SJSA1 (cell line): Measurements from ENCODE around the gene MBNL1. TPM values are rescaled to one million over a fixed set of nuclear protein-coding genes. Genes with fewer than 3 reads are reported as not detected.
"Not testable (repeated sequence)": the region's sequence is repeated elsewhere in the genome, so short reads cannot be mapped to it uniquely, and the experiment has no call there.

ENCODE experiments used
- DNase-seq, 2 experiments: peaks; one replicate each; pipeline ENCODE4 v3.0.0-alpha.2; 2015 to 2020; ENCODE audit warnings: low spot score in 2 of 2, low read depth in 1 of 2
- H3K27ac ChIP-seq: fragments of 250-450 bp; sonication (Bioruptor Pico); 2 replicates; pipeline ENCODE4 v1.5.1; 2020; ENCODE audit warnings: mild to moderate bottlenecking, moderate library complexity
- H3K27me3 ChIP-seq: fragments of 250-450 bp; sonication (Bioruptor Pico); replicated peaks from 2 replicates; pipeline ENCODE4 v1.5.1; 2020; ENCODE audit warnings: mild to moderate bottlenecking, moderate library complexity
- H3K36me3 ChIP-seq: fragments of 250-450 bp; sonication (Bioruptor Pico); 2 replicates; pipeline ENCODE4 v1.5.1; 2020; ENCODE audit warnings: mild to moderate bottlenecking
- H3K4me1 ChIP-seq: fragments of 250-450 bp; sonication (Bioruptor Pico); replicated peaks from 2 replicates; pipeline ENCODE4 v1.6.1; 2021; ENCODE audit warnings: mild to moderate bottlenecking
- H3K4me3 ChIP-seq: fragments of 250-450 bp; sonication (Bioruptor Pico); 2 replicates; pipeline ENCODE4 v1.5.1; 2020; ENCODE audit warnings: mild to moderate bottlenecking
- H3K9me3 ChIP-seq: fragments of 250-450 bp; sonication (Bioruptor Pico); replicated peaks from 2 replicates; pipeline ENCODE4 v1.5.1; 2020; ENCODE audit warnings: mild to moderate bottlenecking
- total RNA-seq: library from RNA; depleted of rRNA; stranded (reverse); fragments of >200 nt; shearing (Covaris generic); gene quantifications from 2 replicates; pipeline ENCODE4 v1.2.3, GENCODE V29; 2014

MBNL1 gene
- total RNA-seq, 1 experiment from 2014 or later = 317 TPM

- not testable (repeated sequence) for H3K36me3 ChIP-seq, H3K27ac ChIP-seq, H3K4me3 ChIP-seq, DNase-seq, H3K27me3 ChIP-seq, H3K9me3 ChIP-seq, H3K4me1 ChIP-seq
Measured at GRCh38 chr3:152367192-152367591, 98.5 kb downstream of the MBNL1 start.

- H3K4me1 ChIP-seq, H3K9me3 ChIP-seq, H3K27ac ChIP-seq: not testable (repeated sequence)
Measured at GRCh38 chr3:152372633-152373032, 103.9 kb downstream of the MBNL1 start.

GRCh38 chr3:152373379-152373778 lies 104.7 kb downstream of the MBNL1 start:
- H3K4me3 ChIP-seq = no peak overlapping the region
- no peak overlapping the region for H3K27ac ChIP-seq
- peaks cover 22% of the 10 kb centered on the region for H3K36me3 ChIP-seq
- H3K4me1 ChIP-seq = peaks cover 9% of the 10 kb centered on the region
- H3K27me3 ChIP-seq = no peaks in the 10 kb centered on the region
- no peak for DNase-seq
- no peaks in the 10 kb centered on the region for H3K9me3 ChIP-seq

More at GRCh38 chr3:152372633-152373032, 103.9 kb downstream of the MBNL1 start:
- H3K4me3 ChIP-seq, DNase-seq, H3K27me3 ChIP-seq: not testable (repeated sequence)
- H3K36me3 ChIP-seq = peaks cover 17% of the 10 kb centered on the region

GRCh38 chr3:152374262-152374990 lies 105.7 kb downstream of the MBNL1 start:
- peaks cover 22% of the 10 kb centered on the region for H3K36me3 ChIP-seq
- no peaks in the 10 kb centered on the region for H3K27me3 ChIP-seq
- H3K27ac ChIP-seq = no peak overlapping the region
- H3K9me3 ChIP-seq = no peaks in the 10 kb centered on the region
- peaks cover 9% of the 10 kb centered on the region for H3K4me1 ChIP-seq
- no peak overlapping the region for H3K4me3 ChIP-seq
- no peak for DNase-seq

GRCh38 chr3:152375546-152375945 lies 106.8 kb downstream of the MBNL1 start:
- Histone ChIP-seq H3K4me1 (peaks cover 9% of the 10 kb centered on the region), H3K27me3 (no peaks in the 10 kb centered on the region), H3K27ac (no peak overlapping the region), H3K4me3 (no peak overlapping the region), H3K36me3 (peaks cover 22% of the 10 kb centered on the region), H3K9me3 (no peaks in the 10 kb centered on the region)
- DNase-seq = no peak

- Histone ChIP-seq H3K4me3 (no peak overlapping the region), H3K27ac (no peak overlapping the region), H3K27me3 (no peaks in the 10 kb centered on the region), H3K4me1 (peaks cover 13% of the 10 kb centered on the region), H3K9me3 (no peaks in the 10 kb centered on the region), H3K36me3 (peaks cover 20% of the 10 kb centered on the region)
- no peak for DNase-seq
Measured at GRCh38 chr3:152376351-152377183, 107.8 kb downstream of the MBNL1 start.

- Histone ChIP-seq H3K27ac (no peak overlapping the region), H3K4me3 (no peak overlapping the region), H3K9me3 (no peaks in the 10 kb centered on the region), H3K4me1 (peaks cover 18% of the 10 kb centered on the region), H3K36me3 (peaks cover 17% of the 10 kb centered on the region), H3K27me3 (no peaks in the 10 kb centered on the region)
- DNase-seq = no peak
Measured at GRCh38 chr3:152377184-152377570, 108.4 kb downstream of the MBNL1 start.

- H3K4me1 ChIP-seq = peaks cover 33% of the 10 kb centered on the region
- DNase-seq = no peak
- no peaks in the 10 kb centered on the region for H3K9me3 ChIP-seq
- H3K27me3 ChIP-seq = no peaks in the 10 kb centered on the region
- no peak overlapping the region for H3K4me3 ChIP-seq
- H3K36me3 ChIP-seq = peaks cover 12% of the 10 kb centered on the region
- H3K27ac ChIP-seq = no peak overlapping the region
Measured at GRCh38 chr3:152379415-152380042, 110.8 kb downstream of the MBNL1 start.

GRCh38 chr3:152380043-152380442 lies 111.3 kb downstream of the MBNL1 start:
- Histone ChIP-seq H3K4me1 (peaks cover 37% of the 10 kb centered on the region), H3K27ac (no peak overlapping the region), H3K4me3 (no peak overlapping the region), H3K36me3 (peaks cover 12% of the 10 kb centered on the region), H3K27me3 (no peaks in the 10 kb centered on the region), H3K9me3 (no peaks in the 10 kb centered on the region)
- no peak for DNase-seq

GRCh38 chr3:152381881-152382295 lies 113.2 kb downstream of the MBNL1 start:
- H3K4me1 ChIP-seq = peaks cover 42% of the 10 kb centered on the region
- H3K27ac ChIP-seq = no peak overlapping the region

GRCh38 chr3:152382312-152383135 lies 113.8 kb downstream of the MBNL1 start:
- Histone ChIP-seq H3K9me3 (no peaks in the 10 kb centered on the region), H3K4me1 (peaks cover 42% of the 10 kb centered on the region), H3K27me3 (no peaks in the 10 kb centered on the region), H3K4me3 (no peak overlapping the region), H3K36me3 (peaks cover 5% of the 10 kb centered on the region), H3K27ac (no peak overlapping the region)
- DNase-seq = no peak

More at GRCh38 chr3:152381881-152382295, 113.2 kb downstream of the MBNL1 start:
- Histone ChIP-seq H3K4me3 (no peak overlapping the region), H3K9me3 (no peaks in the 10 kb centered on the region), H3K36me3 (peaks cover 11% of the 10 kb centered on the region), H3K27me3 (no peaks in the 10 kb centered on the region)
- DNase-seq = no peak

GRCh38 chr3:152383136-152383606 lies 114.4 kb downstream of the MBNL1 start:
- Histone ChIP-seq H3K9me3 (no peaks in the 10 kb centered on the region), H3K4me1 (peaks cover 42% of the 10 kb centered on the region), H3K27ac (no peak overlapping the region), H3K27me3 (no peaks in the 10 kb centered on the region), H3K4me3 (no peak overlapping the region), H3K36me3 (peaks cover under 1% of the 10 kb centered on the region; the same call in 1 of the 2 replicates)
- no peak for DNase-seq

GRCh38 chr3:152384412-152384811 lies 115.7 kb downstream of the MBNL1 start:
- Histone ChIP-seq H3K27me3 (no peaks in the 10 kb centered on the region), H3K36me3 (peaks cover 4% of the 10 kb centered on the region; the same call in 1 of the 2 replicates), H3K4me3 (no peak overlapping the region), H3K9me3 (no peaks in the 10 kb centered on the region), H3K27ac (no peak overlapping the region), H3K4me1 (peaks cover 42% of the 10 kb centered on the region)
- DNase-seq = no peak
